A673 (cell line): ENCODE measurements around the gene CT83. TPM values are rescaled to one million over a fixed set of nuclear protein-coding genes. Genes with fewer than 3 reads are reported as not detected.

Experiments
- BruUV-seq: library from RNA; stranded (reverse); fragments of 400-500 nt; replicated peaks from 2 replicates; lab custom pipeline; 2021; lab: Mats Ljungman, UMichigan
- CTCF ChIA-PET: fragments of 300-600 bp; sonication (Branson Sonifier 250); formaldehyde crosslinking; loops from one replicate; lab custom pipeline; 2022; ENCODE audit warnings: antibody characterized with exemption; lab: Charles Lee
- POLR2A ChIA-PET: fragments of 300-600 bp; sonication (Branson Sonifier 250); formaldehyde crosslinking; loops from one replicate; lab custom pipeline; 2022; ENCODE audit warnings: antibody characterized with exemption; ENCODE audit not compliant: low non-redundant PET; lab: Charles Lee
- DNase-seq: peaks from one replicate; pipeline ENCODE4 v3.0.0-alpha.2; 2015; ENCODE audit warnings: low spot score
- H3K27ac ChIP-seq: fragments of 200-600 bp; sonication (generic); 2 replicates; pipeline ENCODE4 v1.5.1; 2016; ENCODE audit warnings: mixed run types, low read depth, mild to moderate bottlenecking, mixed read lengths, antibody characterized with exemption, low read length; ENCODE audit not compliant: poor library complexity, severe bottlenecking
- H3K27me3 ChIP-seq: fragments of 200-600 bp; sonication (generic); replicated peaks from 2 replicates; pipeline ENCODE4 v1.6.1; 2017; ENCODE audit warnings: mixed run types, low read depth, mild to moderate bottlenecking, mixed read lengths, antibody characterized with exemption, low read length; ENCODE audit not compliant: insufficient read depth, poor library complexity
- H3K36me3 ChIP-seq: fragments of 200-600 bp; sonication (generic); 2 replicates; pipeline ENCODE4 v1.6.1; 2016; ENCODE audit warnings: mixed run types, mild to moderate bottlenecking, mixed read lengths, antibody characterized with exemption, low read length; ENCODE audit not compliant: insufficient read depth, poor library complexity, severe bottlenecking
- H3K4me1 ChIP-seq: fragments of 200-600 bp; sonication (generic); 2 replicates; pipeline ENCODE4 v1.6.1; 2017; ENCODE audit warnings: mixed run types, mild to moderate bottlenecking, mixed read lengths, antibody characterized with exemption, low read length; ENCODE audit not compliant: insufficient read depth, poor library complexity, severe bottlenecking
- H3K4me3 ChIP-seq: fragments of 200-600 bp; sonication (generic); 2 replicates; pipeline ENCODE4 v1.5.1; 2016; ENCODE audit warnings: low read depth, mixed run types, mild to moderate bottlenecking, mixed read lengths, low read length; ENCODE audit not compliant: poor library complexity, severe bottlenecking
- H3K9me3 ChIP-seq: fragments of 200-600 bp; sonication (generic); 2 replicates; pipeline ENCODE4 v1.6.1; 2016; ENCODE audit warnings: mixed run types, low read depth, mild to moderate bottlenecking, mixed read lengths, antibody characterized with exemption, low read length; ENCODE audit not compliant: poor library complexity, severe bottlenecking
- EZH2 ChIP-seq: fragments of 200-600 bp; sonication (generic); IDR thresholded peaks from 2 replicates; pipeline ENCODE4 v1.6.1; 2017; ENCODE audit warnings: borderline replicate concordance, low read depth, mild to moderate bottlenecking, mixed read lengths, antibody characterized with exemption, low read length; ENCODE audit not compliant: poor library complexity, severe bottlenecking
- intact Hi-C: fragments of 100-400 bp; cut with micrococcal nuclease; formaldehyde crosslinking; loops from one replicate; pipeline ENCODE4 v1.10.0; 2022; ENCODE audit not compliant: unreplicated experiment
- total RNA-seq: library from RNA; stranded (reverse); gene quantifications from 2 replicates; pipeline ENCODE4 v1.2.3, GENCODE V29; 2021
- TF ChIP-seq, protein P1 (sequence below): fragments of 300-800, 200-600 bp; sonication (generic); conservative IDR thresholded peaks from 2 replicates; pipeline ENCODE4 v1.5.1; 2017; ENCODE audit warnings: low read depth, mild to moderate bottlenecking, antibody characterized with exemption, low read length, moderate library complexity, mixed read lengths

Gene CT83
- total RNA-seq, 1 experiment from 2014 or later = not detected

- ChIA-PET CTCF (no interaction called here), POLR2A (no interaction called here)
- TF ChIP-seq, protein P1, sequence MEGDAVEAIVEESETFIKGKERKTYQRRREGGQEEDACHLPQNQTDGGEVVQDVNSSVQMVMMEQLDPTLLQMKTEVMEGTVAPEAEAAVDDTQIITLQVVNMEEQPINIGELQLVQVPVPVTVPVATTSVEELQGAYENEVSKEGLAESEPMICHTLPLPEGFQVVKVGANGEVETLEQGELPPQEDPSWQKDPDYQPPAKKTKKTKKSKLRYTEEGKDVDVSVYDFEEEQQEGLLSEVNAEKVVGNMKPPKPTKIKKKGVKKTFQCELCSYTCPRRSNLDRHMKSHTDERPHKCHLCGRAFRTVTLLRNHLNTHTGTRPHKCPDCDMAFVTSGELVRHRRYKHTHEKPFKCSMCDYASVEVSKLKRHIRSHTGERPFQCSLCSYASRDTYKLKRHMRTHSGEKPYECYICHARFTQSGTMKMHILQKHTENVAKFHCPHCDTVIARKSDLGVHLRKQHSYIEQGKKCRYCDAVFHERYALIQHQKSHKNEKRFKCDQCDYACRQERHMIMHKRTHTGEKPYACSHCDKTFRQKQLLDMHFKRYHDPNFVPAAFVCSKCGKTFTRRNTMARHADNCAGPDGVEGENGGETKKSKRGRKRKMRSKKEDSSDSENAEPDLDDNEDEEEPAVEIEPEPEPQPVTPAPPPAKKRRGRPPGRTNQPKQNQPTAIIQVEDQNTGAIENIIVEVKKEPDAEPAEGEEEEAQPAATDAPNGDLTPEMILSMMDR = no peak
- no peak for TF ChIP-seq EZH2
- Histone ChIP-seq H3K27me3 (peaks cover 20% of the 10 kb centered on the region), H3K27ac (no peak within 1 kb of the TSS), H3K9me3 (no peaks in the 10 kb centered on the region), H3K4me1 (no peaks in the 10 kb centered on the region), H3K36me3 (no peaks in the 10 kb centered on the region), H3K4me3 (no peak within 1 kb of the TSS)
- BruUV-seq = no TSS peak
- intact Hi-C loops = no loop called here
- DNase-seq = no peak
These were observed 26.4 kb downstream of the CT83 start, which contains the start of gene SLC6A14 for GRCh38 chrX:116436358-116436816. TSS of gene SLC6A14 (plus strand) at chrX:116436606. CDS start at chrX:116436710, 104 bp downstream.

DNA sequence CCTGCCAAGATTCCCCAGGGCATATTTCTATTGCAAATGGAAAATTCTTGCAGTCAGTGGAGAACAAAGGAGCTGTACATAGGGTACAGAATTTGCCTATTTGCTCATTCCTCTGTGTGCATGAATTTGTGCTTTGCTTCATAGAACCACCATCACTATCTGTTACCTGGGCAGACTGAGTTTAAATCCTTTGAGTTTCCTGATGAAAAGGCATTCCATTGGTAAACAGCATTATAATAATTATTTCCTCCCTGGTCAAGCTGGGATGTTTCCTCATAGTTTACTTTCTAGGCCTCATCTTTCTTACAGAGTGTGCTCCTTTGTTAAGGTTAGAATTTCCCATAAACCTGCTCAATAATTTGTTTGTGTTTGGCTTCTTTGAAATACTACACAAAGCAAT is 27.2 kb downstream of the CT83 start:
- Histone ChIP-seq H3K27ac (no peak overlapping the region), H3K9me3 (no peaks in the 10 kb centered on the region), H3K4me1 (no peaks in the 10 kb centered on the region), H3K27me3 (peaks cover 26% of the 10 kb centered on the region), H3K4me3 (no peak overlapping the region), H3K36me3 (no peaks in the 10 kb centered on the region)
- ChIA-PET CTCF (no interaction called here), POLR2A (no interaction called here)
- intact Hi-C loops = no loop called here
- BruUV-seq = no TSS peak
- TF ChIP-seq EZH2 = no peak
- TF ChIP-seq, protein P1 = no peak
- no peak for DNase-seq

DNA sequence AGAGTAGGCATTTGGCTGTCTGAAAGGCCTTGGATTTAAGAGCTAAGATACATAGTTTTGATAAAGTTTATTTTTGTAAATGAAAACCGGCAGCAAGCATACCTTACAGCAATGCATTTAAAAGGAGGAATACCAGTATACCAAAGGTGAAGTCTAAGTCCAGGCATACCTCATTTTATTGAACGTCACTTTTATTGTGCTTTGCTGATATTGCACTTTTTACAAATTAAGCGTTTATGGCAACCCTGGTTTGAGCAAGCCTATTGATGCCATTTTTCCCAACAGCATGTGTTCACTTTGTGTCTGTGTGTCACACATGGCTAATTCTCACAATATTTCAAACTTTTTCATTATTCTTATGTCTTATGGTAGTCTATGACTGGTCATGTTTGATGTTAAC is 34.8 kb downstream of the CT83 start:
- Histone ChIP-seq H3K9me3 (no peaks in the 10 kb centered on the region), H3K36me3 (no peaks in the 10 kb centered on the region), H3K27ac (no peak overlapping the region), H3K4me1 (no peaks in the 10 kb centered on the region), H3K27me3 (peaks cover 9% of the 10 kb centered on the region), H3K4me3 (no peak overlapping the region)
- BruUV-seq = no TSS peak
- CTCF ChIA-PET = no interaction called here
- no peak for TF ChIP-seq EZH2
- TF ChIP-seq, protein P1 = no peak
- DNase-seq = no peak
- intact Hi-C loops = no loop called here
- POLR2A ChIA-PET = no interaction called here
